Measurements from ENCODE around the gene FAM210A. TPM values are rescaled to one million over a fixed set of nuclear protein-coding genes. Genes with fewer than 3 reads are reported as not detected.
"Not testable (repeated sequence)": the region's sequence is repeated elsewhere in the genome, so short reads cannot be mapped to it uniquely, and the experiment has no call there.

FAM210A gene
- 27.3 TPM for total RNA-seq
- polyA plus RNA-seq: 8.2 TPM

- Histone ChIP-seq H3K27ac (ENCODE audit: low read depth) (peak within 1 kb of the TSS; percentile 65), H3K36me3 (ENCODE audit: insufficient read depth) (no peaks in the 10 kb centered on the region), H3K4me3 (ENCODE audit: low read depth, low read length) (peak within 1 kb of the TSS; percentile 84), H3K4me1 (ENCODE audit: insufficient read depth) (no peaks in the 10 kb centered on the region)
- WGBS: under 1% methylated on average over 76 of the region's 76 CpGs
- peak; percentile 86 for DNase-seq (ENCODE audit: extremely low spot score)
Measured at GRCh38 chr18:13726232-13726971, at the start of gene FAM210A, which contains the start of gene RNMT. FAM210A (minus strand) TSS chr18:13726558; CDS start chr18:13682077, 44,481 bp downstream. RNMT (plus strand) TSS chr18:13726673; CDS start chr18:13731518, 4,845 bp downstream.

GRCh38 chr18:13775058-13775457 is 48.7 kb upstream of the FAM210A start:
- DNase-seq (ENCODE audit: extremely low spot score): no peak
- no peaks in the 10 kb centered on the region for H3K36me3 ChIP-seq (ENCODE audit: insufficient read depth)
- no peak overlapping the region for H3K27ac ChIP-seq (ENCODE audit: low read depth)
- H3K4me1 ChIP-seq (ENCODE audit: insufficient read depth): no peaks in the 10 kb centered on the region
- WGBS: 51% methylated on average over 3 of the region's 3 CpGs
- H3K4me3 ChIP-seq (ENCODE audit: low read depth, low read length): no peak overlapping the region

- DNase-seq (ENCODE audit: extremely low spot score): no peak
- H3K4me1 ChIP-seq (ENCODE audit: insufficient read depth): no peaks in the 10 kb centered on the region
- H3K4me3 ChIP-seq (ENCODE audit: low read depth, low read length): no peak overlapping the region
- 95% methylated on average over 3 of the region's 3 CpGs for WGBS
- no peak overlapping the region for H3K27ac ChIP-seq (ENCODE audit: low read depth)
- H3K36me3 ChIP-seq (ENCODE audit: insufficient read depth): no peaks in the 10 kb centered on the region
Measured at GRCh38 chr18:13762690-13763439, 36.5 kb upstream of the FAM210A start.

- H3K4me1 ChIP-seq (ENCODE audit: insufficient read depth): no peaks in the 10 kb centered on the region
- no peak for DNase-seq (ENCODE audit: extremely low spot score)
- H3K4me3 ChIP-seq (ENCODE audit: low read depth, low read length): no peak overlapping the region
- no peak overlapping the region for H3K27ac ChIP-seq (ENCODE audit: low read depth)
- H3K36me3 ChIP-seq (ENCODE audit: insufficient read depth): peaks cover 4% of the 10 kb centered on the region
Measured at GRCh38 chr18:13760047-13760446, 33.7 kb upstream of the FAM210A start.

GRCh38 chr18:13758622-13759021 is 32.3 kb upstream of the FAM210A start:
- Histone ChIP-seq H3K27ac (ENCODE audit: low read depth) (no peak overlapping the region), H3K4me3 (ENCODE audit: low read depth, low read length) (no peak overlapping the region), H3K36me3 (ENCODE audit: insufficient read depth) (peaks cover 11% of the 10 kb centered on the region), H3K4me1 (ENCODE audit: insufficient read depth) (no peaks in the 10 kb centered on the region)
- 89% methylated on average over 1 of the region's 1 CpG for WGBS
- DNase-seq (ENCODE audit: extremely low spot score): no peak

GRCh38 chr18:13756671-13757070 is 30.3 kb upstream of the FAM210A start:
- Histone ChIP-seq H3K4me3 (ENCODE audit: low read depth, low read length) (no peak overlapping the region), H3K27ac (ENCODE audit: low read depth) (no peak overlapping the region), H3K4me1 (ENCODE audit: insufficient read depth) (no peaks in the 10 kb centered on the region), H3K36me3 (ENCODE audit: insufficient read depth) (peaks cover 11% of the 10 kb centered on the region)
- no peak for DNase-seq (ENCODE audit: extremely low spot score)

GRCh38 chr18:13756261-13756660 is 29.9 kb upstream of the FAM210A start:
- Histone ChIP-seq H3K4me1 (ENCODE audit: insufficient read depth) (no peaks in the 10 kb centered on the region), H3K27ac (ENCODE audit: low read depth) (no peak overlapping the region), H3K4me3 (ENCODE audit: low read depth, low read length) (no peak overlapping the region), H3K36me3 (ENCODE audit: insufficient read depth) (peaks cover 11% of the 10 kb centered on the region)
- no peak for DNase-seq (ENCODE audit: extremely low spot score)
- WGBS: 89% methylated on average over 2 of the region's 2 CpGs

GRCh38 chr18:13751599-13751998 is 25.2 kb upstream of the FAM210A start:
- peaks cover 13% of the 10 kb centered on the region for H3K36me3 ChIP-seq (ENCODE audit: insufficient read depth)
- DNase-seq (ENCODE audit: extremely low spot score); H3K4me3 ChIP-seq (ENCODE audit: low read depth, low read length): not testable (repeated sequence)

GRCh38 chr18:13746633-13747032 is 20.3 kb upstream of the FAM210A start:
- DNase-seq (ENCODE audit: extremely low spot score): no peak
- Histone ChIP-seq H3K4me3 (ENCODE audit: low read depth, low read length) (no peak overlapping the region), H3K36me3 (ENCODE audit: insufficient read depth) (peaks cover 4% of the 10 kb centered on the region), H3K27ac (ENCODE audit: low read depth) (no peak overlapping the region), H3K4me1 (ENCODE audit: insufficient read depth) (no peaks in the 10 kb centered on the region)
- 77% methylated on average over 3 of the region's 3 CpGs for WGBS

More at GRCh38 chr18:13751599-13751998, 25.2 kb upstream of the FAM210A start:
- not testable (repeated sequence) for H3K4me1 ChIP-seq (ENCODE audit: insufficient read depth); H3K27ac ChIP-seq (ENCODE audit: low read depth)
- WGBS: 98% methylated on average over 3 of the region's 3 CpGs

- no peak overlapping the region for H3K27ac ChIP-seq (ENCODE audit: low read depth)
- H3K36me3 ChIP-seq (ENCODE audit: insufficient read depth): peaks cover 5% of the 10 kb centered on the region
- 45% methylated on average over 3 of the region's 3 CpGs for WGBS
- DNase-seq (ENCODE audit: extremely low spot score): no peak
- no peak overlapping the region for H3K4me3 ChIP-seq (ENCODE audit: low read depth, low read length)
- no peaks in the 10 kb centered on the region for H3K4me1 ChIP-seq (ENCODE audit: insufficient read depth)
Measured at GRCh38 chr18:13745696-13746095, 19.3 kb upstream of the FAM210A start.

- H3K4me1 ChIP-seq (ENCODE audit: insufficient read depth): no peaks in the 10 kb centered on the region
- H3K27ac ChIP-seq (ENCODE audit: low read depth): no peak overlapping the region
- WGBS: 92% methylated on average over 2 of the region's 2 CpGs
- peaks cover 5% of the 10 kb centered on the region for H3K36me3 ChIP-seq (ENCODE audit: insufficient read depth)
- no peak for DNase-seq (ENCODE audit: extremely low spot score)
- no peak overlapping the region for H3K4me3 ChIP-seq (ENCODE audit: low read depth, low read length)
Measured at GRCh38 chr18:13735681-13736080, 9.3 kb upstream of the FAM210A start.

GRCh38 chr18:13730481-13730880 is 4.1 kb upstream of the FAM210A start:
- Histone ChIP-seq H3K27ac (ENCODE audit: low read depth) (no peak overlapping the region), H3K4me3 (ENCODE audit: low read depth, low read length) (no peak overlapping the region), H3K36me3 (ENCODE audit: insufficient read depth) (no peaks in the 10 kb centered on the region), H3K4me1 (ENCODE audit: insufficient read depth) (no peaks in the 10 kb centered on the region)
- no peak for DNase-seq (ENCODE audit: extremely low spot score)
- 80% methylated on average over 1 of the region's 1 CpG for WGBS

GRCh38 chr18:13726972-13727331 is 594 bp upstream of the FAM210A start:
- no peak for DNase-seq (ENCODE audit: extremely low spot score)
- WGBS: under 1% methylated on average over 30 of the region's 30 CpGs
- Histone ChIP-seq H3K27ac (ENCODE audit: low read depth) (peak overlapping the region; percentile 65), H3K36me3 (ENCODE audit: insufficient read depth) (no peaks in the 10 kb centered on the region), H3K4me1 (ENCODE audit: insufficient read depth) (no peaks in the 10 kb centered on the region), H3K4me3 (ENCODE audit: low read depth, low read length) (peak overlapping the region; percentile 84)

- no peak for DNase-seq (ENCODE audit: extremely low spot score)
- no peak overlapping the region for H3K27ac ChIP-seq (ENCODE audit: low read depth)
- H3K36me3 ChIP-seq (ENCODE audit: insufficient read depth): no peaks in the 10 kb centered on the region
- 5% methylated on average over 35 of the region's 35 CpGs for whole genome bisulfite sequencing
- H3K4me1 ChIP-seq (ENCODE audit: insufficient read depth): no peaks in the 10 kb centered on the region
- peak overlapping the region; percentile 84 for H3K4me3 ChIP-seq (ENCODE audit: low read depth, low read length)
Measured at GRCh38 chr18:13725566-13726231, 659 bp downstream of the FAM210A start.
